Measurements from ENCODE around the gene IGSF23.
"Not testable (repeated sequence)": the region's sequence is repeated elsewhere in the genome, so short reads cannot be mapped to it uniquely, and the experiment has no call there.

GRCh38 chr19:44631611-44632010 is 18.2 kb downstream of the IGSF23 start:
- not testable (repeated sequence) for TF ChIP-seq POLR2AphosphoS5 (IDR thresholded peaks at IDR 0.05; ENCODE audit: low read depth, low read length); TAF1 (IDR thresholded peaks at IDR 0.05; ENCODE audit: borderline replicate concordance, low read depth, low read length)
